Stimulated activated CD4-positive, alpha-beta T cell treated with anti-CD3 and anti-CD28 coated beads, Interleukin-2, amount 100 ng/mL, for 48 hours (primary cell): ENCODE measurements around the gene NPNT.

Experiments used
- DNase-seq, 2 donors: peaks; one replicate each; pipeline ENCODE4 v3.0.0-alpha.2; 2020

The NPNT gene

DNA sequence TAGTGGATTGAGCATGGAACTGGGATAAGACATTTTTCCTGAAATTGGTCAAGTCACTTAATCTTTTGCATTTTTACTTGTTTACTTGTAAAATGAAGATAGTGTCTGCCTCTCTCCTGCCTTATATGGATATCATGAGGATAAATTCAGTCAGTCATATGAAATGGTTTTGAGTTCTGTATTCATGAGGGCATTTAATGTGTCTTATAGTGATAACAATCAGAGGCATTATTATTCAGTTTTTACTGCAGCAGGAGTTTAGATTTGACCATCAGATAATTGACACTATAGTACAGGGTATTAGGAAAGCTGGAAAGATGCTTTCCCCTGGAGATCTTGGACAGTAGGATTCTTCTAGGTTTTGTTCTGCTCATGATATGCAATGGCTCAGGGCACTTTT lies 26.0 kb downstream of the NPNT start:
- DNase-seq: no peak

DNA sequence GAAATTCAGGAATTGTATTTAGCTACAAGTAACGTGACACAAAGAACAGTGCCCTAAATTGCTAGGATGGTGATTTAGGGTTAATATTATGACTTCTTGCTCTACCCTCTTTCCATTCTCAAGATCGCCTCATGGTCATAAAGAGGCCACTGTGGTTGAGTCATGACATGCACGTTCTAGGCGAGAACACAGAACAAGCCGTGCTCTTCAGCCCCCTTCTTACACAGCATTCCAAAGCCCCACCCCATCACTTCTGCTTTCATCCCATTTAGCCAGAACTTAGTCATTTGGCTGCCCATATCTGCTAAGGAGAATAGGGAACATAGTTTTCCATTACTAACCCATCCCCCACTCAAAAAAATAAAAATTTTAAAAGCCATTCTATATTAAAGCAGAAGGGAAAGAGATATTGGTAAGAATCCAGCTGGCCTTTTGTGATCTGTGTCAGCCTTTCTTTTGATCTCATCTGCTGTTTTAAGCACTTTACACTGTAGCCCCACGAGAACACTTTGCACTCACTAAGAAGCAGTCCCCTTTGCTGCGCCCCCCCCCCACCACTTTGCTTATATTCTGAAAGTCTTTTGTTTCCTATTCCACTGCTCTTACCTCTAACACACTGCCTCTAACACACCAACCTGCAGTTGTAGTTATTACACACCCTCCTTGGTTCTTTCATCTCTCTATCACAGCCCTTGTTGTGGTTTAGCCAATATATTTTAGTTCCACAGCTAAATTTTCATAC lies 28.4 kb downstream of the NPNT start:
- no peak for DNase-seq

DNA sequence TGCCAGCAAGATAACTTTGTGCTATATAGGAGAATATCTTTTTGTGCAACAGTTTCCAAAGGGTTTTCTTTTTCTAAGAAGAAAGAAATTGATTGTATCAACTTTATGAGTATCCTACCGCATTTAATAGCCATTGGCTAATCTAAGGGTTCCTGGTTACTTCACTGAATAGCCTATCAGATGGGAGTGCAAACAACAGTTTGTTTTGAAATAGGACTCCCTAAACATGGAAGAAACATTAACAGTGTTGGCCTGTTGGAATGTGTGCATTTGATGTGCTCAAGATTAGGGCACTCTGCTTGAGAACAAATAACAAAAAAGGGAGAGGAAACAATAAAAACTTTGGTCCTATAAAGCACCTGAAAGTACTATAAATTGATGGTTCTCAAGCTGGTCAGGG lies 29.1 kb downstream of the NPNT start:
- DNase-seq: no peak

DNA sequence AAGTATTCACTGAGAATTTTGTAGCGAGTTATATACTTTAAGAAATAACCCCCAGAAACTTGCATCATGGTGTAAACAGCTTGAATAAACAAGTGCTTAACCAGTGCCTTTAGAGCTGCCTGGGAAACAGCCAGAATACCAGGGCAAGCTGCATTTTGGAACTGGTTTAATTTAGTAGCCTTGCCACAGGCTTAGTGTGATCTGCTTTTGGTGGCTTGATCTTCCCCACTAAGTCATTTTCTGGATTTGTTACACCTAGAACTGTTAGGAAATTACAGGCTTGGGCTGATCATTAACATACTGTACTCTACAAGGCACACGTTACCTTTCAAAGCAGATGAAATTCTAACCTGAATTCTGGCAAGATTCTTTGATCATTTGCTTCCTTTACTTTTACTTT lies 35.4 kb downstream of the NPNT start:
- no peak for DNase-seq

DNA sequence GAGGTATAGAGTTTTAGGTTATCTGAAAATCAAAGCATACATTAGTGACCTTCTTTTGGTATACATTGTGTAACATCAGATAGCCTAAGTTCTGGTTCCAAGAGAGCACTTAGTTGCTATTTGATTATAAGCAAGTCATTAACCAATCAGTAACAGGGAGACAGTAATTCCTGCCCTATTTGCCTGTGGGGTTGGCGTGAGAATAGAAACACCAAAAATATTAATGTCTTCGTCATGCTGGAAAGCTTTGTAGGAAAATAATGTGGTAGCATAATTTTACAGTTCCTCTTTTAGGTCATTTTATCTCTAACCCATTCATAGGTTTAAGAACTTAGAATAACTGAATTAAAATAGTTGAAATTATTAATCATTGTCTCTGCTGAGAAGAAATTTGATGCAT lies 37.8 kb downstream of the NPNT start:
- no peak for DNase-seq

DNA sequence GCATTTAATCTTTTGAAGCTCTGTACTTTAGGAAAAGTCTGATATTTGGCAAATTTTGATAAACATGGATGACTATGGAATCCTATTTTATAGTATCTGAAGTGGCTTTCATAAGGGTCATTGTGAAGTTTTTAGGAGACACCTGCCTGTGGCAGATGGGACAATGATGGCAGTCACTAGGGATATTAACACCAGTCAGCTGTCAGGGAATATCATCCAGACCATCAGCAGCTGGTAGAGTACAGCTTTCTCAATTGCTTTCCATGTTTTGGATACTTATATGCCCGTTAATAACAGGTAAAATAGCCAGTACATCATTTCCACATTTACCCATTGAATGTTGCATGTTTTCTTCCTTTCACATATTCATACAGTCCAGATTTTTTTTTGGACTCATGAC lies 39.1 kb downstream of the NPNT start:
- DNase-seq: no peak

DNA sequence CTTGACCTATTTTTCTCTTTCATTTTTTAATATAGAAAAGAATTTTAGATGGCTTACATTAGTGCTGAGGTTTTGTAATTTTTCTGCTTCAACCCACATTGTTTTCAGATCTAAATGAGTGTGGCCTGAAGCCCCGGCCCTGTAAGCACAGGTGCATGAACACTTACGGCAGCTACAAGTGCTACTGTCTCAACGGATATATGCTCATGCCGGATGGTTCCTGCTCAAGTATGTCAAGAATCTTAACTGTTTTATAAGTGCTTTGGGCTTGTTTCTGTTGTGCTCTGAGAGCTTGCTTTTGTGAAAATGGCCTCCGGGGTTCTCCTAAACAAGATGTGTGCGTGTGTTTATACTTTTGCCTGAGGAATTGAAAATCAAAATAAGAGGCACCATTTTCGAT lies 41.6 kb downstream of the NPNT start:
- no peak for DNase-seq

DNA sequence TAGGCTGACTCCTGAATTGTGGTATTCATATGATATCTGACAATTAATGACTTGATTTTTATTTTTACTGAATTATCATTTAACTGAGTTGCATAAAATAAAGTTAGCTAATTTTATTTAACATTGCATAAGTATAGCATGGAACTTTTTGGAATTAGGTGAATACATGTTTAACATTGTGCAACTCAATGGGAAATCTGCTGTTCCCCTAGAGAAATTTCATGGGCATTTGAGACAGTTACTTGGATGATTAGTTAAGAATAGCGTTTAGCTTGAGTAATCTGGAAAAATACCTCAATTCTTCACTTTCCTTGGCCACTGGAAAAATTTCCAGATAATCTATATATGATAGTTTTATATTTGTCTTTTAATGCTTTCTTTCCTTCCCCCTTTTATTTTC lies 42.5 kb downstream of the NPNT start:
- no peak for DNase-seq

DNA sequence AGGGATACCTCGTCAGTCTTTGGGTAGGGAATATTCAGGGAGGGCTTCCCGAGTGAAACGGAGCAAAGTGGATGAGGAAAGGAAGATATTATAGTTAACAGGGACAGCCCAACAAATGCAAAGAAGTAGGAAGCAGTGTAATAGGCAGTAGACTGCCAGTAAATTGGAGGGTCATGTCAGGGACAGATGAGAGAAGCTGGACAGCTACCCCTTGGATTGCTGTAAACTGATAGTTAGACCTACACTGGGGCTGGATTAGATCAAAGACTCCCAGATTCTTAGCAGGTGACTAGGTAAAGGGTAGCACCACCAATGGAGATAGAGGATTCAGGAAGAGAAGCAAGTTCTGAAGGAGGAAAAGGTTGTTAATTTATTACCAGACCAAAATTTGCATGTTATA lies 48.0 kb downstream of the NPNT start:
- DNase-seq: no peak

DNA sequence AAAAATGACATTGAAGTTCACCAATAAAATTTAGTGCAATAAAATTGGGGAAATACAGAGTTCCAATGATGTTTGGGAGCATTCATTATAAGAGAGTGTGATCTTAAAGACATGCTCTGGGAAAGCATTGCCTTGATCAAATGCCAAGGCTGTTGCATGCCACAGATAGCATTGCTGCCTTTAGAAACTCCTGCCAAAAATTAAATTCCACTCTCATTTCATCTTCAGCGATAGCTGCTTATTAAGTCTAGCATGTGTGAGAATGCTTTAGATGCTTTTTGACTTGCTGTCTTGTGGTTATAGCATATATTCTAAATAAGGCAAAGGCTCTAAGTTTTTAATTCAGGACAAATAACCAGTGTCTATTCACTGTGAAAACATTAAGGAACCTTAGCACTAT lies 49.3 kb downstream of the NPNT start:
- DNase-seq: no peak

DNA sequence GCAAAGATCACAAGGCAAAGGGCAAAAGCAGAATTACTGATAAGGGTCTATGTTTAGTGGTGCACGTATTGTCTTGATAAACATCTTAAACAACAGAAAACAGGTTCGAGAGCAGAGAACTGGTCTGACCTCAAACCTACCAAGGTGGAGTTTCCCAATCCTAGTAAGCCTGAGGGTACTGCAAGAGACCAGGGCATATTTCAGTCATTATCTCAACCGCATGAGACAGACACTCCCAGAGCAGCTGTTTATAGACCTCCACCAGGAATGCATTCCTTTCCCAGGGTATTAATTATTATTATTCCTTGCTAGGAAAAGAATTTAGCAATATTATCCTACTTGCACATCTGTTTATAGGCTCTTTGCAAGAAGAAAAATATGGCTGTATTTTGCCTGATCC lies 51.5 kb downstream of the NPNT start:
- DNase-seq: no peak

DNA sequence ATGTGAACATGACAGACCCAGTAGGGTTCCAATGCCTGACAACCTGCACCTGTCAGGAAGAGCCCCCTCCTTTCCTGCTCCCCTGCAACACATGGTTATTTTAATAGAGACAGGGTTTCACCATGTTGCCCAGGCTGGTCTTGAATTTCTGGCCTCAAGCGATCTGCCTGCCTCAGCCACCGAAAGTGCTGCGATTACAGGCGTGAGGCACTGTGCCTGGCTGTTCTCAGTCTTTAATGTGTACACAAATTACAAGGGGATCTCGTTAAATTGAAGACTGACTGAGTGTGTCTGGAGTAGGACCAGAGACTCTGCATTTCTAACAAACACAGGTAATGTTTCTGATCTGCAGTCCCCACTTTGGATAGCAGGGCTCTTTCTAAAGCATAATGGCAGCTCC lies 55.4 kb downstream of the NPNT start:
- DNase-seq: no peak

DNA sequence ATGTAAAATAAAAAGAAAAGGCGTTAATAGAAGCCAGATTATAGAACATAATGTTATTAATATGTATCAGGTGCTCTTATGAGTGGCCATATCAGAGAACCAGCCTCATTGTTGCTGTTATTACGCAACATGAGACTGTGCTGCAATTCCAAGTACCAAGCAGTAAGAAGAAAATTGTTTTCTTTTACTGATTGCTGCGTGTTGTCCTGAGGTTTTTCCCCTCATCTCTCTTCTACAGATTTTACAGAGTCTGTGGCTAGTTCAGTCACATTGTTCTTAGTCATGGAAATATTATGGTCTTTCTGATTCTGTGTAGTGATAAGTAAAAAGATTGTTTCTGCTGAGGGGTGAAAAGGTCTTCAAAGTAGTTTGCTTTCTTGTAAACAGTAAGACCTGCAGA lies 55.9 kb downstream of the NPNT start:
- DNase-seq: no peak

DNA sequence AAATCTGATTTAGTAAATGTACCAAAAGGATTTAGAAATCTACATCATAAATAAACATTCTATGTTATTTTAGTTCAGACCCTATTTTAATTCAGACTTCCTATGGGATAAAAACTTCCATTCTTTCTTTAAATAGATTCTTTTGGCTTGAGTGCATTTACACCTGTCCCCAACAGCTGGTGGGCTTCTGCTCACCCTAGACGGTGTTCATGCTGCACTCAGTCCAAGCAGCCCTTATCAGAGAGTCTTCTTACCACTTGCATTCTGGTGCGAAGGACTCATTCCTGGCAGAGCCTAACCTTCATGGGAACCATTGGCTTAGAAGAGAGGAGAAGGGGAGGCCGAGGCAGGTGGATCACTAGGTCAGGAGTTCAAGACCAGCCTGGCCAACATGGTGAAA lies 57.3 kb downstream of the NPNT start:
- no peak for DNase-seq

DNA sequence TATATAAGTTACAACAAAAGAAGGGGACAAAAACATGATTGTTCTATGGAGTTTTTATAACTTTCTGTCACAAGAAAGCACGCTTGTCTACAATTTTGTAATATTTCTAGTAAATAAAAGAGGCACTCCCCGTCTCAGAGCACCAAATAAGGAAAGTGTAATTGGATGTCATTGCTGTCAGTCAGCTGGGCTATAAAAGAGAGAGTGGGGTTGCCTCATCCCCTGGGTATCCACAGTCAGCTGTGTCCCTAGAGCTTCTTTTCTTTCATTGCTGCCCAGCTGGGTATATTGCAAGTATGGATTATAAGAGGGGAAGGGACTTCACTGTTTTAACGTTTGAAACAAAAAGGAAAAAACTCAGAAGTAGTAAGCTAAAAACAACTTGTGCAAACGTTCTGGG lies 61.3 kb downstream of the NPNT start:
- DNase-seq: no peak

DNA sequence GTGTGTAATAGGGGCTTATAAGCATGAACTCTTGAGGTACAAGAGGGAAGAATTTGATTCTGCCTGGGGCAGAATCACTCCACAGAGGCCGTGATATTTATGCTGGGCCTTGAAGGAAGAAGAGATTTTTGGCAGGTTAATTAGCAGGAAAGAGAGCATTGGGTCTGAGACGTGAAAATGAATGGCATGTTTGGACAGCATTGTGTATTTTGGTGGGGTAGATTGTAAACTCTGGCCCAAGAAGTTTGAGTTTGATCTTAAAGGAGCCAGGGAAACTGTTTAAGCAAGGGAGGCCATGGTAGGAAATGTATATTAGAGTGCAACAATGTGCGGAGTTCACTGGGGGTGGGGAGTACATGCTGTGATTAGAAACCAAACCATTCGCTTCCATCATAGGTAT lies 62.4 kb downstream of the NPNT start:
- no peak for DNase-seq

DNA sequence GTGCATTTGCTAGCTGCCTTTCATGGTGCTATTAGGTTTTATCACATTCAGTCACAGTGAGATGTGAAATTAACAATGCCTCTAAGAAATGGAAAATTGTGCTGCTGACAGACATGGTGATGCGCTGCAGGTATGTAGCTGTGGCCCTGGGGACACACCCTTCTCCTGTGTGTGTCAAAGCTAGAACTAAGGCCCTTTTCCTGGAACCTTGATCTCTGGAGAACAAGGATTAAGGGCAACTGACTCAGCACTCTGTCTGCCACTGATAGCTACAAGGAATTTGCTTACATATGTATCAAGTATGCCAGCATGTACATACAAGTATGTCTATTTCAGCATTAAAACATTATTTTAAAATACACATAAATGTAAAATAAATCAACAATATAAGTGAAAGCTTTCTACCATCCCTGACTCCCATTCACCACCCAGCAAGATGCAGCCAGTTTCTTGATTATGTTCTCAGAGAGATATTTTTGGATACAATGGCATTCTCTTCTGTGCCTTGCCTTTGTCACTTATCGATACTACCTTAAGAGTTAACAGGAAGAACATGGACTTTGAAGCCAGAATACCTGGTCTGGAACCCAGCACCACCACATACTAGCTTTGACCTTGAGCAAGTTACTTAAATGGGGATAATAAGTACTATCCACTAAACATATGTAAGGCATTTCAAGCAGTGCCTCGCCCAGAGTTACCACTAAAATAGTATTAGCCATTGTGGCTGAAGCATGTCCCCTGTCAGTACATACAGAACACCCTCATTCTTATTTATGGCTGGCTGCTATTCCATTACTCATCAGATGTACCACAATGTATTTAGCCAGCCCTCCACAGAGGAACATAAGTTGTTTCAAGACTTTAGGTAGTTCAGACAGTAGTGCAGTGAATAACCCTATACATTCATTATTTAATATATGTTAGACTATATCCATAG lies 68.5 kb downstream of the NPNT start:
- DNase-seq: no peak

DNA sequence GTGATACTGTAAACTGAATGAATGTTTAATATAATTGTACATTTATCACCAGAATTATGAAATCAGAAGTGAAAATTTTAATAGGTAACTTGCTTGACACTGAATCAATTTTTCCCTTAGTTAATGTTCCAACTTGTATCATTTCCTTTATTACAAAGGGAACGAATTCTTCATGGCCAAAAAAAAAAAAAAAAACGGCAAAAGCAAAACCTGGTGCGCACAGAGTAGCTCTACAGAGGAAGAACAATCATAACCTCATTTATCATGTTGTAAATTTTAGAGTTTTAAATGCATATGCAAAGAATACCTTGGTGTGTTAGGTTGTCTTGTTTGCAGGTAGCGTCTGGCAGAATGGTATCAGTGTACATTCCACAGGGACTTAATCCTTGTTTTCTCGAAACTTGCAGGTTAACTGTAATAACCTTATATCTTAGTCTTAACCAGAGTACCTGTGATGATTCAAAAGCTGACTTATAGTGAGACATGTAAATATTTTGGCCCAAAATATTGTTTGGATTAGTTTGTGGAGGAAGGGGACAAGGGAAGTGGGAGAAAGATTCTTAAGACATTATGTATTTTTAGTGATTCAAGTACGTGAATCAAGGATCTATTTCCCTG lies 70.0 kb downstream of the NPNT start:
- no peak for DNase-seq

DNA sequence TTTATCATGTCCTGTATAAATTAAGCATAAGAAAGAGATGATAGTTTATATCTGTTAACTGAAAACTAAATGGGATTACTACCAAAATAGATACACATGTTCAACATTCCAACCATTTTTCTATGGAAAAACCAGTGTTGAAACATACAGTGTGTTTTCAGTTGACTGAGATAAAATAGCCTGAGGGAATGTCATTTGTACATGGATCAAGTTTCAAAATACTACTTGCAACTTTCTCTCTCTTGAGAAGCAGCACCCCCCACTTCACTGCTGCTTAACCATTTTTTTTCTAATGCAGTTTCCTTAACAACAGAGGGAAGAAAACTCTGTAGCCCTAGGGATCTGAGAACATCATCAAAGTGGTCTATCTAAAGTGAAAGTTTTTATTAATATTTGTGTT lies 70.8 kb downstream of the NPNT start:
- DNase-seq: no peak

DNA sequence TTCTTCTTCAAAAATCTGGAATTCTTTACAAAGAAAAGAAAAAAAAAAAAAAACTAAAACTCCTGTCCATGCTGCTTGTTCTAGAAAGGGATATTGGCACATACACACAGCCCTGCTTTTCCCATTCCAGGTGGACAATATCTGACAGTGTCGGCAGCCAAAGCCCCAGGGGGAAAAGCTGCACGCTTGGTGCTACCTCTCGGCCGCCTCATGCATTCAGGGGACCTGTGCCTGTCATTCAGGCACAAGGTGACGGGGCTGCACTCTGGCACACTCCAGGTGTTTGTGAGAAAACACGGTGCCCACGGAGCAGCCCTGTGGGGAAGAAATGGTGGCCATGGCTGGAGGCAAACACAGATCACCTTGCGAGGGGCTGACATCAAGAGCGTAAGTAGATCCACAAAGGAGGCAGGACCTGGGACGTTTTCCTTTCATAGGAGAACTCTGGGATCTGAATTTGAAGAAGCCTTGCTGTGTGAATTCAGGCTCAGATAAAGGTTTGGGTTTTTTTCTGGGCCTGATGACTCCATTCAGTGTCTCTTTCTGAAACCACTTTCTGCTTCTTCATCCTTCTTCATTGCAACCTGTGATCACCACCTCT lies 71.9 kb downstream of the NPNT start:
- no peak for DNase-seq

DNA sequence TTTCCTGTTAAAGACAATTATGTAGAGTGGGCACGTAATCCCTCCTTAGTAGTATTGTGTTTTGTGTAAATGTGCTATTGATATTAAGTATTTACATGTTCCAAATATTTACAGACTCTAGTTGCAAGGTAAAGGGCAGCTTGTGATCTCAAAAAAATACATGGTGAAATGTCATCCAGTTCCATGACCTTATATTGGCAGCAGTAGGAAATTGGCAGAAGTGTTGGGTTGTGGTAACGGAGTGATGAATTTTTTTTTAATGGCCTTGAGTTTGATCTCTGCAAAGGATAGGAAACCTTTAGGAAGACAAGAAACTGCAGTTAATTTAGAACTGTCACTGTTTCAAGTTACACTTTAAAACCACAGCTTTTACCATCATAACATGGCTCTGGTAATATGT lies 74.3 kb downstream of the NPNT start:
- DNase-seq: no peak

DNA sequence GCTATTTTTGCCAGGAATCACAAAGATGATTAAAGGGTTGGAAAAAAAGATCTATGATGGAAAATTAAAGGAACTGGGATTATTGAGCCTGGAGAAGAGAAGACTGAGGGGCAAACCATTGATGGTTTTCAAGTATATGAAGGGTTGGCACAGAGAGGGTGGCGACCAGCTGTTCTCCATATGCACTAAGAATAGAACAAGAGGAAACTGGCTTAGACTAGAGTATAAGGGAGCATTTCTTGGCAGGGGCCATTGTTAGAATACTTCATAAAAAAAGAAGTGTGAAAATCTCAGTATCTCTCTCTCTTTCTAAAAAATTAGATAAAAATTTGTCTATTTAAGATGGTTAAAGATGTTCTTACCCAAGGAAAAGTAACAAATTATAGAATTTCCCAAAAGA lies 75.1 kb downstream of the NPNT start:
- DNase-seq: no peak

DNA sequence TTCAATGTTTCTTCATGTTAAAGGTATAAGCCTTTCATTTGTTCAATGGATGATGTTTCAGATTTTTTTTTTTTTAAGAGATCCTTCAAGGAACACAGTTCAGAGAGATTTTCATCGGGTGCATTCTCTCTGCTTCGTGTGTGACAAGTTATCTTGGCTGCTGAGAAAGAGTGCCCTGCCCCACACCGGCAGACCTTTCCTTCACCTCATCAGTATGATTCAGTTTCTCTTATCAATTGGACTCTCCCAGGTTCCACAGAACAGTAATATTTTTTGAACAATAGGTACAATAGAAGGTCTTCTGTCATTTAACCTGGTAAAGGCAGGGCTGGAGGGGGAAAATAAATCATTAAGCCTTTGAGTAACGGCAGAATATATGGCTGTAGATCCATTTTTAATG lies 75.8 kb downstream of the NPNT start:
- no peak for DNase-seq
